ENCODE measurements around the gene OLFML2B. TPM values are rescaled to one million over a fixed set of nuclear protein-coding genes. Genes with fewer than 3 reads are reported as not detected.
A peak's percentile ranks its signal among the peaks of the same experiment; 100 is the strongest.

OLFML2B gene
- total RNA-seq, 4 donors from 2014 or later = 0.11 to 5.7 (median 1.7) TPM

DNA sequence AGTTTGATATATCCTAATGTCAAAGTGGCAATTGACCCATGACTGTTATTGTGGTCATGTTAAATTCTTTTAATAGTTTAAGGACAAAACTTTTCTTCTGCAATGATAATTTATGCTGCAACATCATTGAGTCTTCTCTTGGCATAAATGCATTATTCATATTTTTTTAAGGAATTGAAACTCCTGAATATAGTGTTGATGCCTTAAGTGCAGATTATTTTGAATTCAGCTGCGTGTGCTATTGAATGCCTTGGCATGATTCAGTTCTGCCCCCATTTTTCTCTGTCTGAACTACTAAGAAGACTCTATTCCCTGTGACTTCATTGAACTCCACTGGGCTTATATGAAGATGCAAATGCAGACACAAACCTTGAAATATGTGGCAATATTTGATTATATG is 23.3 kb upstream of the OLFML2B start:
- no peaks in the 10 kb centered on the region for H3K4me1 ChIP-seq
- 44 to 67% methylated on average over 1 of the region's 1 CpG for WGBS, 2 donors
- no peaks in the 10 kb centered on the region for H3K36me3 ChIP-seq
- DNase-seq = no peak
- H3K9me3 ChIP-seq = no peaks in the 10 kb centered on the region
- TF ChIP-seq, protein P1, sequence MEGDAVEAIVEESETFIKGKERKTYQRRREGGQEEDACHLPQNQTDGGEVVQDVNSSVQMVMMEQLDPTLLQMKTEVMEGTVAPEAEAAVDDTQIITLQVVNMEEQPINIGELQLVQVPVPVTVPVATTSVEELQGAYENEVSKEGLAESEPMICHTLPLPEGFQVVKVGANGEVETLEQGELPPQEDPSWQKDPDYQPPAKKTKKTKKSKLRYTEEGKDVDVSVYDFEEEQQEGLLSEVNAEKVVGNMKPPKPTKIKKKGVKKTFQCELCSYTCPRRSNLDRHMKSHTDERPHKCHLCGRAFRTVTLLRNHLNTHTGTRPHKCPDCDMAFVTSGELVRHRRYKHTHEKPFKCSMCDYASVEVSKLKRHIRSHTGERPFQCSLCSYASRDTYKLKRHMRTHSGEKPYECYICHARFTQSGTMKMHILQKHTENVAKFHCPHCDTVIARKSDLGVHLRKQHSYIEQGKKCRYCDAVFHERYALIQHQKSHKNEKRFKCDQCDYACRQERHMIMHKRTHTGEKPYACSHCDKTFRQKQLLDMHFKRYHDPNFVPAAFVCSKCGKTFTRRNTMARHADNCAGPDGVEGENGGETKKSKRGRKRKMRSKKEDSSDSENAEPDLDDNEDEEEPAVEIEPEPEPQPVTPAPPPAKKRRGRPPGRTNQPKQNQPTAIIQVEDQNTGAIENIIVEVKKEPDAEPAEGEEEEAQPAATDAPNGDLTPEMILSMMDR (IDR thresholded peaks at IDR 0.05) = no peak
- no peak for TF ChIP-seq POLR2A (IDR thresholded peaks at IDR 0.05)
- H3K27ac ChIP-seq = no peak overlapping the region
- intact Hi-C loops (cut with DNase I) = no loop called here
- H3K4me3 ChIP-seq = no peak overlapping the region
- peaks cover 0 to 4% (median 0%) of the 10 kb centered on the region in 4 donors for H3K27me3 ChIP-seq

DNA sequence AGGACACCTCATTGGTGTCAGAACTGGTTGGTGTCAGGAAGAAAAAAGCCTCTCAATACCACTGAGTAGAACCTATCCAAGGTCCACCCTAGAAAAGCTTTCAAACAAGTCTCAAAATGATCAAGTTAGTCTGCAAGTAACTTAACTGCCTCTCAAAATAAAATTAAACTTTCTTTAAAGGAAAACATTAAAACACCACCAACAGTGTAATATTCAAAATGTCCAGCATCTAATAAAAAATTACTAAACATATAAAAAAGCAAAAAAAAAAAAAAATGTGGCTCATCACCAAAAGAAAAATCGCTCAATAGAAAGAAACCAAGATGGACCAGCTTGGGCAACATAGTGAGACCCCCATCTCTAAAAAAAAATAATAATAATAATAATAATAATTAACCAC is 18.7 kb upstream of the OLFML2B start:
- no peak for TF ChIP-seq POLR2A (IDR thresholded peaks at IDR 0.05)
- TF ChIP-seq, protein P1 (IDR thresholded peaks at IDR 0.05) = no peak
- WGBS, 2 donors = 75 to 77% methylated on average over 1 of the region's 1 CpG
- intact Hi-C loops (cut with DNase I) = no loop called here

DNA sequence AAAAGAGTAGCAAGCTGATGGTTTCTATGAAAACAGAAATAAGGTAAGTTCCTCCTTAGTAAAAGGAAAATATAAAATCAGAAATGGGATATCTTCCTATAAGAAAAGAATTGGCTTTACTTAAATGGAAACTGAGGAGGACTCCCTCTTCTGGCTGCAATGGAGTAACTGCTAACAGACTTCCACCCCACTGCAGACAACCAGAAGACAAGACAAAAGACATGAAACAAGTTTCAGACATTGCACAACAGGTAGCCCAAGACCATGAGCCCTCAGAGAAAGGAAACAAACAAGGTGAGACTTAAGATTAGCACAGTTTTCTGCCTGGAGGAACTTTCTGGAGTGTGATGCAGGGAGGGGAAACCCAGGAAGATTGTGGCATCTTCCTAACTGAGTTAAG is 17.0 kb upstream of the OLFML2B start:
- Histone ChIP-seq H3K27ac (no peak overlapping the region), H3K36me3 (no peaks in the 10 kb centered on the region), H3K9me3 (no peaks in the 10 kb centered on the region), H3K27me3 (peaks cover 0 to 4% (median 0%) of the 10 kb centered on the region in 4 donors), H3K4me1 (peaks cover 0 to 3% (median 0%) of the 10 kb centered on the region in 3 donors), H3K4me3 (no peak overlapping the region)
- no peak for TF ChIP-seq POLR2A (IDR thresholded peaks at IDR 0.05)
- TF ChIP-seq, protein P1 (IDR thresholded peaks at IDR 0.05) = peak in 2 of 6 experiments; percentile 21 to 37
- no peak for DNase-seq
- intact Hi-C loops (cut with DNase I) = no loop called here

More for the DNA sequence above, 18.7 kb upstream of the OLFML2B start:
- Histone ChIP-seq H3K36me3 (no peaks in the 10 kb centered on the region), H3K27me3 (no peaks in the 10 kb centered on the region), H3K27ac (no peak overlapping the region), H3K4me1 (no peaks in the 10 kb centered on the region), H3K9me3 (no peaks in the 10 kb centered on the region), H3K4me3 (no peak overlapping the region)
- no peak for DNase-seq

DNA sequence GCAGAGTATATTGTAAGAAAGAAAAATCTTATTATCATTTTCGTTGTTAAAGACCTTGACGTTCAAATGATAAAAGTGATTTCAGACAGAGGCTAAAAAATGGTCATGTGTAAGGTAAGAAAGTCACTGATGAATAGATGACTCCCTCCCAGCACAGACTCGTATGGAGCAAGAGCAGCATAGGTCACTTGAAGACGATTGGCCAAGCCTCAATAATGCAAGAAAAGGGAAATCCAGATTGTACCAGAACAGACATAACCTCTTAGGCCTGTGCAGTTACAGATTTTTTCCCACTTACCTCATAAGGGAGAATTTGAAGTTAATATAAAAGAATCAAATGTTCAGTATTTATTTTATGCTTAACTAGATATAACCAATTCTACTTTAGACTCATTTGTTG is 16.3 kb upstream of the OLFML2B start:
- no peaks in the 10 kb centered on the region for H3K9me3 ChIP-seq
- H3K4me3 ChIP-seq = no peak overlapping the region
- peaks cover 0 to 11% (median 0%) of the 10 kb centered on the region in 4 donors for H3K27me3 ChIP-seq
- TF ChIP-seq, protein P1 (IDR thresholded peaks at IDR 0.05) = no peak
- no peak for TF ChIP-seq POLR2A (IDR thresholded peaks at IDR 0.05)
- intact Hi-C loops (cut with DNase I) = no loop called here
- no peaks in the 10 kb centered on the region for H3K36me3 ChIP-seq
- no peak overlapping the region for H3K27ac ChIP-seq
- DNase-seq = no peak
- H3K4me1 ChIP-seq = peaks cover 0 to 3% (median 0%) of the 10 kb centered on the region in 3 donors
- 66 to 70% methylated on average over 4 of the region's 4 CpGs for WGBS, 2 donors

DNA sequence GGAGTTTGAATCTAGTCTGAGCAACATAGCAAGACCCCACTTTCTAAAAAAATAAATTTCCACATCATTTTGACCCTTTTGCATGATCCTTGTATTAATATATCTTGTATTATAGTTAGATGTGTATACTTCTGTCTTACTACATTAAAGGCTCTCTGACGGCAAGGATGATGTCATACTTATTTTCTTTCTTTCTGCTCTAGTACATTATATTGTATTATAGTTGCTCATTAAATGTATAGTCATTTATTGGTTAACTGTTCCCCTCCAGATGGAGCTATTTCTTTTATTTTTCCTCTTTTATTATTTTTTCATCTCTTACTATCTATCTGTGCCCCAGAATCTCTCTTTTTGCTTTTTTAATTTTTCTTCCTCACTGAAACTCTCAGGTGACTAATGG is 15.0 kb upstream of the OLFML2B start:
- 42 to 62% methylated on average over 1 of the region's 1 CpG for WGBS, 2 donors
- peaks cover 0 to 17% (median 0%) of the 10 kb centered on the region in 4 donors for H3K27me3 ChIP-seq
- no peak overlapping the region for H3K4me3 ChIP-seq
- no peak for DNase-seq
- no peaks in the 10 kb centered on the region for H3K36me3 ChIP-seq
- intact Hi-C loops (cut with DNase I) = loop anchor here (10.0 kb wide), 1 partner anchor 244 kb away; no protein-coding TSS in a partner anchor
- TF ChIP-seq, protein P1 (IDR thresholded peaks at IDR 0.05) = no peak
- no peak for TF ChIP-seq POLR2A (IDR thresholded peaks at IDR 0.05)
- H3K27ac ChIP-seq = no peak overlapping the region
- H3K4me1 ChIP-seq = peaks cover 0 to 3% (median 0%) of the 10 kb centered on the region in 3 donors
- H3K9me3 ChIP-seq = no peaks in the 10 kb centered on the region

All from esophagus squamous epithelium (tissue), 5 donors.